HCT116 (cell line): ENCODE results near the gene ARMS2. TPM values are rescaled to one million over a fixed set of nuclear protein-coding genes. Genes with fewer than 3 reads are reported as not detected.

Source experiments
- ATAC-seq: fragments of 200-7000 bp; cut with Tn5 transposase; 2 replicates; pipeline ENCODE4 v1.9.1; 2020; ENCODE audit warnings: mild to moderate bottlenecking, moderate library complexity
- BruUV-seq: library from RNA; stranded (reverse); fragments of 400-500 nt; replicated peaks from 2 replicates; lab custom pipeline; 2021; lab: Mats Ljungman, UMichigan
- CTCF ChIA-PET: fragments of 300-600 bp; sonication (Branson Sonifier 250); formaldehyde crosslinking; loops from one replicate; lab custom pipeline; 2021; ENCODE audit warnings: antibody characterized with exemption; lab: Charles Lee
- POLR2A ChIA-PET: fragments of 300-600, 350-600 bp; sonication (Branson Sonifier 250); formaldehyde crosslinking; loops from one replicate; lab custom pipeline; 2021; ENCODE audit warnings: antibody characterized with exemption; lab: Charles Lee
- RAD21 ChIA-PET, 2 experiments: fragments of 300-600 bp; sonication (Branson Sonifier 250); formaldehyde crosslinking; loops; one replicate each; lab custom pipeline; 2023; ENCODE audit warnings: low total read pairs in 2 of 2; ENCODE audit not compliant: uncharacterized antibody in 2 of 2, unreplicated experiment in 2 of 2, low non-redundant PET in 1 of 2; lab: Charles Lee
- DNase-seq: peaks from one replicate; pipeline ENCODE4 v3.0.0-alpha.2; 2010; ENCODE audit warnings: low read depth, low spot score
- H2AFZ ChIP-seq: fragments of 200-600 bp; shearing (Covaris generic), sonication (generic); 2 replicates; pipeline ENCODE4 v1.6.1; 2017; ENCODE audit warnings: low read depth, mixed run types, mixed read lengths, antibody characterized with exemption, low read length; ENCODE audit not compliant: poor library complexity, severe bottlenecking
- H3K27ac ChIP-seq: 2 replicates; pipeline ENCODE4 v1.5.1; 2012; ENCODE audit warnings: low read depth, low read length
- H3K27me3 ChIP-seq: fragments of 200-600 bp; sonication (generic); 2 replicates; pipeline ENCODE4 v1.6.1; 2016; ENCODE audit warnings: mixed run types, low read length, mixed read lengths; ENCODE audit not compliant: insufficient read depth
- H3K36me3 ChIP-seq, 2 experiments: fragments of 200-500 bp in 1 of 2; fragments of 200-600 bp in 1 of 2; sonication (Bioruptor generic) in 1 of 2; sonication (generic) in 1 of 2; 2 replicates each; pipeline versions ENCODE4 v1.5.1 to v1.6.1; 2014 to 2016; ENCODE audit warnings: low read length in 2 of 2, inconsistent platforms in 1 of 2, mixed read lengths in 1 of 2, mixed run types in 1 of 2; ENCODE audit not compliant: insufficient read depth in 2 of 2, control insufficient read depth in 1 of 2
- H3K4me1 ChIP-seq, 2 experiments: fragments of 200-600 bp in 1 of 2; sonication (generic) in 1 of 2; 2 replicates each; pipeline versions ENCODE4 v1.5.1 to v1.6.1; 2012 to 2017; ENCODE audit warnings: low read length in 2 of 2, inconsistent platforms in 1 of 2, mild to moderate bottlenecking in 1 of 2, mixed read lengths in 1 of 2, mixed run types in 1 of 2, moderate library complexity in 1 of 2; ENCODE audit not compliant: insufficient read depth in 2 of 2, control insufficient read depth in 1 of 2
- H3K4me2 ChIP-seq: fragments of 200-600 bp; sonication (generic); 2 replicates; pipeline ENCODE4 v1.6.1; 2017; ENCODE audit warnings: mixed run types, low read length, mixed read lengths
- H3K4me3 ChIP-seq, 2 experiments: fragments of 200-600 bp in 1 of 2; sonication (generic) in 1 of 2; replicated peaks in 1 of 2; 2 replicates each; pipeline ENCODE4 v1.5.1; 2011 to 2016; ENCODE audit warnings: low read length in 2 of 2, control low read depth in 1 of 2, low read depth in 1 of 2, mild to moderate bottlenecking in 1 of 2, mixed read lengths in 1 of 2, mixed run types in 1 of 2
- H3K79me2 ChIP-seq: fragments of 200-600 bp; sonication (generic); 2 replicates; pipeline ENCODE4 v1.6.1; 2017; ENCODE audit warnings: mild to moderate bottlenecking, mixed run types, low read length, moderate library complexity, mixed read lengths; ENCODE audit not compliant: insufficient read depth
- H3K9ac ChIP-seq: fragments of 200-600 bp; sonication (generic); 2 replicates; pipeline ENCODE4 v1.6.1; 2016; ENCODE audit warnings: low read length, mixed read lengths
- H3K9me2 ChIP-seq: fragments of 200-600 bp; sonication (generic), shearing (Covaris generic); 2 replicates; pipeline ENCODE4 v1.6.1; 2017; ENCODE audit warnings: mixed run types, mild to moderate bottlenecking, moderate library complexity; ENCODE audit not compliant: insufficient read depth
- H3K9me3 ChIP-seq, 2 experiments: fragments of 200-500 bp in 1 of 2; fragments of 200-600 bp in 1 of 2; sonication (Bioruptor generic) in 1 of 2; sonication (generic) in 1 of 2; 2 replicates each; pipeline ENCODE4 v1.6.1; 2014 to 2017; ENCODE audit warnings: low read length in 2 of 2, mixed read lengths in 2 of 2, inconsistent platforms in 1 of 2, low read depth in 1 of 2, mild to moderate bottlenecking in 1 of 2, mixed run types in 1 of 2, moderate library complexity in 1 of 2; ENCODE audit not compliant: control insufficient read depth in 1 of 2, insufficient read depth in 1 of 2
- H4K20me1 ChIP-seq: fragments of 200-600 bp; sonication (generic), shearing (Covaris generic); 2 replicates; pipeline ENCODE4 v1.6.1; 2017; ENCODE audit warnings: mixed run types, mild to moderate bottlenecking, moderate library complexity; ENCODE audit not compliant: insufficient read depth
- CBX3 ChIP-seq: IDR thresholded peaks from 2 replicates; pipeline ENCODE4 v1.6.1; 2012; ENCODE audit warnings: low read depth
- CEBPB ChIP-seq: IDR thresholded peaks from 2 replicates; pipeline ENCODE4 v1.6.1; 2012; ENCODE audit warnings: low read depth
- CTCF ChIP-seq, 3 experiments: fragments of 200-600 bp in 1 of 3; sonication (generic) in 1 of 3; IDR thresholded peaks in 2 of 3; conservative IDR thresholded peaks in 1 of 3; 2 replicates each; pipeline ENCODE4 v1.5.1; 2012 to 2017; ENCODE audit warnings: low read depth in 2 of 3, low read length in 2 of 3, antibody characterized with exemption in 1 of 3, borderline replicate concordance in 1 of 3, control low read depth in 1 of 3, mild to moderate bottlenecking in 1 of 3, mixed read lengths in 1 of 3, mixed run types in 1 of 3, moderate library complexity in 1 of 3; ENCODE audit not compliant: insufficient read depth in 1 of 3
- ELF1 ChIP-seq: IDR thresholded peaks from 2 replicates; pipeline ENCODE4 v1.6.1; 2012; ENCODE audit warnings: low read depth, borderline replicate concordance
- EZH2 ChIP-seq: fragments of 200-600 bp; sonication (generic); IDR thresholded peaks from 2 replicates; pipeline ENCODE4 v1.6.1; 2017; ENCODE audit warnings: antibody characterized with exemption, mixed run types
- FOSL1 ChIP-seq: IDR thresholded peaks from 2 replicates; pipeline ENCODE4 v1.6.1; 2012; ENCODE audit warnings: low read depth
- JUND ChIP-seq: IDR thresholded peaks from 2 replicates; pipeline ENCODE4 v1.6.1; 2012
- MAX ChIP-seq: IDR thresholded peaks from 2 replicates; pipeline ENCODE4 v1.6.1; 2012
- POLR2A ChIP-seq: IDR thresholded peaks from 2 replicates; pipeline ENCODE4 v1.7.0; 2011; ENCODE audit warnings: borderline replicate concordance; ENCODE audit not compliant: insufficient read depth, insufficient read length; ENCODE audit errors: extremely low read depth
- POLR2AphosphoS5 ChIP-seq: IDR thresholded peaks from 2 replicates; pipeline ENCODE4 v1.6.1; 2011; ENCODE audit warnings: mild to moderate bottlenecking, low read depth, low read length, moderate library complexity
- RAD21 ChIP-seq: IDR thresholded peaks from 2 replicates; pipeline ENCODE4 v1.6.1; 2012; ENCODE audit warnings: low read depth, mild to moderate bottlenecking
- REST ChIP-seq: IDR thresholded peaks from 2 replicates; pipeline ENCODE4 v1.6.1; 2012; ENCODE audit warnings: low read depth
- SRF ChIP-seq: IDR thresholded peaks from 2 replicates; pipeline ENCODE4 v1.6.1; 2012; ENCODE audit warnings: low read depth
- TCF7L2 ChIP-seq: IDR thresholded peaks from 2 replicates; pipeline ENCODE4 v1.7.0; 2011; ENCODE audit warnings: borderline replicate concordance, inconsistent platforms; ENCODE audit not compliant: insufficient read depth, insufficient read length; ENCODE audit errors: extremely low read depth
- YY1 ChIP-seq: IDR thresholded peaks from 2 replicates; pipeline ENCODE4 v1.6.1; 2011; ENCODE audit warnings: low read length, low read depth, moderate library complexity, mild to moderate bottlenecking; ENCODE audit not compliant: insufficient replicate concordance; ENCODE audit errors: extremely low read depth
- ZFX ChIP-seq: fragments of 450-650 bp; IDR thresholded peaks from 2 replicates; pipeline ENCODE4 v1.6.1; 2017
- ZNF274 ChIP-seq: fragments of 200-500 bp; sonication (Bioruptor generic); IDR thresholded peaks from 2 replicates; pipeline ENCODE4 v1.6.1; 2014; ENCODE audit warnings: mild to moderate bottlenecking, low read depth, low read length, inconsistent platforms
- intact Hi-C: fragments of 100-400 bp; cut with micrococcal nuclease; formaldehyde crosslinking; loops from 2 replicates; pipeline ENCODE4 v1.10.0; 2022
- total RNA-seq: library from RNA; stranded (reverse); gene quantifications from one replicate; pipeline ENCODE4 v1.2.1, GENCODE V29; 2021; ENCODE audit not compliant: unreplicated experiment

Gene ARMS2
- total RNA-seq, 1 experiment from 2014 or later = not detected

- Histone ChIP-seq H3K27ac (no peak overlapping the region), H3K9me2 (no peaks in the 10 kb centered on the region), H3K4me1 (peaks cover 13 to 33% of the 10 kb centered on the region in 2 experiments), H3K9ac (no peak overlapping the region), H3K27me3 (no peaks in the 10 kb centered on the region), H4K20me1 (no peaks in the 10 kb centered on the region), H3K4me3 (no peak overlapping the region), H3K9me3 (no peaks in the 10 kb centered on the region), H3K36me3 (no peaks in the 10 kb centered on the region), H2AFZ (no peak overlapping the region), H3K4me2 (no peak overlapping the region), H3K79me2 (no peaks in the 10 kb centered on the region)
- intact Hi-C loops = no loop called here
- DNase-seq = no peak
- no peak for ATAC-seq
- CTCF ChIA-PET = interaction anchor here (2.3 kb wide), 1 partner anchor 66 kb away, joined by 9 read pairs; no protein-coding TSS in a partner anchor
- peak; percentile 44; the same call in 1 of the 2 replicates for TF ChIP-seq MAX
- no peak for TF ChIP-seq FOSL1
- POLR2A ChIA-PET = no interaction called here
- no TSS peak for BruUV-seq
- RAD21 ChIA-PET = no interaction called here
Measured at GRCh38 chr10:122499491-122499941, 45.1 kb downstream of the ARMS2 start.

- Histone ChIP-seq H3K9me2 (no peaks in the 10 kb centered on the region), H3K4me2 (no peak overlapping the region), H3K4me3 (no peak overlapping the region), H3K9ac (no peak overlapping the region), H3K36me3 (no peaks in the 10 kb centered on the region), H3K9me3 (no peaks in the 10 kb centered on the region), H4K20me1 (no peaks in the 10 kb centered on the region), H3K79me2 (no peaks in the 10 kb centered on the region), H3K27me3 (no peaks in the 10 kb centered on the region), H2AFZ (no peak overlapping the region), H3K27ac (no peak overlapping the region), H3K4me1 (peaks cover 13 to 31% of the 10 kb centered on the region in 2 experiments)
- DNase-seq (no peak), ATAC-seq (no peak)
- BruUV-seq = no TSS peak
- RAD21 ChIA-PET = no interaction called here
- POLR2A ChIA-PET = no interaction called here
- intact Hi-C loops = no loop called here
- CTCF ChIA-PET = interaction anchor here (2.3 kb wide), 1 partner anchor 65 kb away, joined by 9 read pairs; no protein-coding TSS in a partner anchor
- TF ChIP-seq POLR2AphosphoS5 (no peak), EZH2 (no peak), CEBPB (no peak), ELF1 (no peak), REST (no peak), TCF7L2 (no peak), CBX3 (no peak), RAD21 (no peak), ZFX (no peak), POLR2A (no peak), ZNF274 (no peak), YY1 (no peak), CTCF (IDR thresholded peaks at IDR 0.05 in 2 of 3, conservative IDR thresholded peaks at IDR 0.05 in 1 of 3; ENCODE audit: borderline replicate concordance in 1 of 3, insufficient read depth in 1 of 3, low read depth in 2 of 3, low read length in 2 of 3) (no peak), JUND (no peak), SRF (no peak)
Measured at GRCh38 chr10:122500194-122500593, 45.7 kb downstream of the ARMS2 start.
